Stimulated activated CD4-positive, alpha-beta T cell treated with anti-CD3 and anti-CD28 coated beads, TNF-alpha, amount 100 ng/mL, for 48 hours (primary cell): ENCODE data around the gene FGF14.

ENCODE experiments used
- DNase-seq, 3 donors: peaks; one replicate each; pipeline ENCODE4 v3.0.0-alpha.2; 2020; ENCODE audit warnings: low read depth in 3 of 3

Gene FGF14

DNA sequence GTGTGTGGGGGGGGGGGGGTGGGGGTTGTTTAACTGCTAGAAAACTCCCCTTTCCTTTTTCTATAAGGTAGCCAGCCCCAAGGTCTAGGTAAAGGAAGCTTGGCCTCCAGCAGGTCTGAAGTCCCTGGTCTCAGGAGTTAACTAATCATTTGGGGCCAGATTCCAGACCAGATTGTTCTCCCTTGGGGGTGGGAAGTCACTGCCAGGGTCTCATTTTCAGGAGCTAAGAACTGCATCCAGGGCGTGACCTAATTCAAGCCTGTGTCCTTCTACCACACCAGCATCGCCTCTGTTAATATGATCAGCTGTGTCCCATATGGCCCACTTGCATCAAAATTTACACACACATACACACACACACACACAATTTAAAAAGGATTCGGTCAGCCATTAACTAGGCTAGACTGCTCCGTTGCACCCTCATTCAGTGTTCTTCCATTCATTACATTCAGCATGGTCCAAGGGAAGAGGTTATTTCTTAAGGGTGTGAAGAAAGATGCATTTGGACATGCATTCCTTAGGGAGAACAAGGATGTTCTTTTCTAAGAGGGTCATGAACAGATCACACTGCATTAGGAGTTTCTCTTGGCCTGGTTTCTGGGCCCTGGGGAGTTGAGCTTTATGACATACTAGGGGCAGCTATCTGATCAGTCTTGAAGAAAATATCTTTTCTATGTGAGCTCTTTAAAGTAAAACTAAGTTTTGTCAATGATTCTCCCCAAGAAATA, 91.0 kb downstream of the FGF14 start:
- no peak for DNase-seq

DNA sequence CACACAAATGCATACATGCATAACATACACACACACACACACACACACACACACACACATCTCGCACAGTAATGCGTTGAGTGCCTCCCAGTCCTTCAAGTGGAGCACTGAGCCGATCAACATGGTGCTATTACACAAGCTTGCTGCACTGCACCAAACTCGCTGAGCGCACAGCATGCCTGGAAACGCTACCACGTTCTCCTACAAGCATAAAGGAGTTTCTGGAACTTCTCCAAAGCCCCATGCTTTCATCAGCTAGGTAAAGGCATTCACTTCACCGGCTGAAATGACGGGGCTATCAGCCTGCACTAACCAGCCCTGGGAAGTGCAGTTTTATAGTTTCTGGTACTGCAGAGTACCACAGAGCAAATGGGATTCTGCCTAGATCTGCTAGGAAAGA, 92.7 kb downstream of the FGF14 start:
- DNase-seq = no peak

DNA sequence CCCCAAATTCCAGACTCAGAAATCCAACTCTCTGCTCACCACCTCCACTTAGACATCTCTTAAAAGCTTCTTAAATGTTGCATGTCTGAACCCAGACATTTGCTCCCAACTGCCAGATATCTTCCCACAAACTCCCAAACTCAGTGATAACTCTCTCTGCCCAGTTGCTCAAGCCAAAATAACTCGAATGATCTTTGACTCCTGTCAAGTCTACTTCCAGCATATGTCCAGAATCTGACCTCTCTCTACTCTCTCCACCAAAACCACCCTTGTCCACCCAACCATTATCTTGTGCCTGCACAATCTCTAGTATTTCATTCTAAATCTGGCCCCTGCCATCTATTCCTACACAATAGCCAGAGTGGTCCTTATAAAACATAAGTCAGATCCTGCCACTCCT, 99.3 kb downstream of the FGF14 start:
- DNase-seq = no peak

DNA sequence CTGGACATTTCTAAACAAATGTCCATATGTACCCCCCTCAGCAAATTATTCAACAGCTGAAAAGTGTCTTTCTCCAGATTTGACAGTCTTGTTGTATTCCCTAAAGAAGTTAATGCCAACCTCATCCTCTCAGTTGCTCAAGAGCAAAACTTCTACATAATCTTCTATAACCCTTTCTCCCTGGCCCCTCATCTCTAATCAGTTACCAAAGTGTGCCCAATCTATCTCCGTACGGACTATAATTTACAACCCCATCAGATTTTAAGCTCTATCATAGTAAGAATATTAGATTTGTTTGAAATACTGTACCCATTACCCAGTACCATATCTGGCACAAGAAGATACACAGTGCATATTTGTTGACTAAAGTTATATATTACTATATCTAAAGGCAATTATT, 101.5 kb downstream of the FGF14 start:
- no peak for DNase-seq

DNA sequence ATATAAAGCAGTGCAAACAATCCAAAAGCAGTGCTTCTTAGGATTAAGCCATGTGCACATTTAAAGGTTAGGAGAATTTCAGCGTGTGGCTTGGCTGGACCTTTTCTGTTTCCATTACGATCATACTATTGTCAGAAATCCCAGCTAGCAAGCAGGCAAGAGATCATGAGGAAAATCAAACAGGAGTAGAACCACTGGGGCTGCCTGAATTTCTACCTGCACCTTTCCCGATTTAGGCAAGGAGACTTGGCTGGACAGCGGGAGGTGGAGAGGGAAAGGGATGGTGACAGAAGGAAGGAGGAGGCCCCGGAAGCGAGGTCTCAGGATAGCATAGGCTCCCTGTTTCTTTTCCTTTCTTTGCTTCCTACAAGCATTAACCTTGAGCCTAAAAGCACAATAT, 102.5 kb downstream of the FGF14 start:
- no peak for DNase-seq

DNA sequence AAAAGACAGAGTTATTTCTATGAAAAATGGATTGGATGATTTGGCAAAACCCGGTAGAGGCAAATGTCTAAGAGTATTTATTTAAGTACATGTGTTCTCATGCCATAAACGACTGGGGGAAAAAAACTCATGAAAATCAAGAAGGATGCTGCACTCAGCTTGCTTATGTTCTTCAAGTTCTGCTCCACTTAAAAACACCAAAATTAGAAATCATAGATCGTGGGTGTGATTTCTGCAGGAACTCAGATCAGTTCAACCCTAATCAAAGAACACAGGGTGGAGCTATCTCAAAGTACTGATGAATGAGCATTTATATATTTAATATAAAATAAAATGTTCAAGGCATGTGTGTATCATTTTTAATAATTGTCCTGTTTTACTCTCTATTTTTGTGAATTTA, 103.8 kb downstream of the FGF14 start:
- DNase-seq = no peak

DNA sequence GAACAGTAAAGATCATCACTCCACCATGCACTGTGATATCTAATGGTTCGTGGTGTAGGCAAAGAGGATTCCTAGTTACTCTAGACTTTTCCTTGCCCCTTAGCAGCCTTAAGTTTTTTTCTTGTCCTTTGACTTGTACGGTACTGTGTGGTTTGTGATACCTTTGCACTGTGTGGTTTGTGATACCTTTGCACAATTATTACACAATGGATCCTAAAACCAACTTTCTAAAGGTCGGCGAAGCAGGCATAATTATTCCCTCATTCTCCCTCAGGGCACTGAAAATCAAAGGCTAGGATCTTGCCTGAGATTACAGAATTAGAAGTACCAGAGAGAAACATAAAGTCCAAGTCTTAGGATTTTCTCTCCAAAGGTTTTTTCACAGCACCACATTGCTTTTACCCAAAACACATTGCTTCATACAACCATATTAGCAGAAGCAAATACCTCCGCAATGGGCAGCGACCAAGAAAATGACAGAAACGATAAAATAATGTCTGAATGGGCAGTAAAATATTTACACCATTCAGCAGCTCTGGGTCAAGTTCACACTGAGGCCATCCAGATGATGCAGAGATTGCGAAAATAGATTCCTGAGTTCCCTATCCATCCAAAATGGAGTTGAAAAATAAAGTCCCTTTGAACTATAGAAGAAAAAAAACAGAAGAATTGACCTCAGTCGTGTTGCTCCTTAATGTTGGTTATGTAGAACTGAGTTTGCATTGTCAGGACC, 106.4 kb downstream of the FGF14 start:
- DNase-seq = no peak

DNA sequence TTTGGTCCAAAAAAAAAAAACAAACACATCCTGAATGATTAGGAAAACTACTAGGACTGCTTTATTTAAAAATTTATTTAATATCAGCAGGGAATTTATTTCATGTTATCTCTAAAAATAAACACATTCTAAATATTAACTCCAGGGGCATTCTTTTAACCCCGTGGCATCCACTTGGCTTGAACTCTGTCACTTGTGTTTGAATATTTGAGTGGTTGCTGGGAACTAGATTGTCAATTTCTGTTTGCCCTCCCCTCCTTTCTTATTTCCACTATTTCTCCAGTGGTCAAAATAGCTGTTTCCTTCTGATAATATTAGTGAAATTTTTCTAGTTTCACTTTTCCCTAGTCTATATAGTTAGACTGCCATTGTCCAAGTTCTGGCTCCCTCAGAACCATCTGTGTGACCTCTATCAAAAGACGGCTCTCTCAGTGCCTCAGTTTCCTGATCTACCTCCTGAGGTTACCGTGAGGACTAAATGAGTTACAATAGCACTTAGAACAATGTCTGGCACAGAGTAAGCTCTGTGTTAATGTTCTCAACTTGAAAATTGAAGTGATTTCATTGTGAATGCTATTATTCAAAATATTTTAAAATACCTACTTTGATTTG, 107.3 kb downstream of the FGF14 start:
- no peak for DNase-seq

DNA sequence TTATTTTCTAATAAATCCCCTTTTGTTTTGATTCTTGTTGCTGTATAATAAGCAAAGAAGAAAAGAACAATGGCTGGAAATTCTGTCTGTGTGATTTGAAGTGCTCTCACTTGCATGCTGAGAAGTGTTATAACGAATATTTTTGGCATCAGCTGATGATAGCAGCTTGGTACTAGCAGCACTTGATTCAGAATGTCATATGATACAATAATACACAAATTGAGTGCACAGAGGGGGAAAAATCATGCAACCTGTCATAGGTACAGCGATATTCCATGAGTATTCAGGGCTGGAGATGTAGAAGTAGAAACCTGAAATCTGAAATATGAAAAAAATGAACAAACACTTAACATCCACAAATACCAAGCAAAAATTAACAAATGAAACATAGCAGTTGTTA, 108.1 kb downstream of the FGF14 start:
- DNase-seq = no peak

DNA sequence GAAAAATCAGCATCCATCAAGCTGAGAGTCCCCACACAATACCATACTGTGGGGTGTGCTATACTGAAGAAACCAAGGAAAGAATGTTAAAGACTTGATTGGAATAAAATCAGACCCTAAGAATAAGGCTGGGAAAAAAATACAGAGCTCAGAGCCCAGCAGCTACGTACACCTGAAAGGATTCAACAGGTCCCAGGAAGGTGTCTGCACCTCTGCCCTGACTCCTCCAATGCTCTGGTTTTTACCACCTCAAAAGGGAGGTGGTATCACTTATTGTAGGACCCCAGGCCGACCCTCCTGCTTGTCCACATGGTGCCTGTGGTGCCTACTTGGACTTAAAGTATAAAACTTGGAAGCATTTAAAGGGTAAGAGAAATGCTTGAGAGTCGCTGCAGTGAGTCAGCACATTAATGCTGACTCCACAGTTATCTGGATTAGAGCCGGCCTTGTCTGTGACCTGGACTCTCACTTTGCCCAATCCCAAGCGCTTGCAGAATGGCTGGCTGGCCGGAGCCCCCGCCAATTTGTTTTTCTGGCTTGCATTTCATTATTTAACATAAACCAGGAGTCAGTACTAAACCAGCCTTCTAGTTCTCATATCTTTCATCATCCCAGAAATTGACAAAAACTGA, 110.1 kb downstream of the FGF14 start:
- DNase-seq = no peak

DNA sequence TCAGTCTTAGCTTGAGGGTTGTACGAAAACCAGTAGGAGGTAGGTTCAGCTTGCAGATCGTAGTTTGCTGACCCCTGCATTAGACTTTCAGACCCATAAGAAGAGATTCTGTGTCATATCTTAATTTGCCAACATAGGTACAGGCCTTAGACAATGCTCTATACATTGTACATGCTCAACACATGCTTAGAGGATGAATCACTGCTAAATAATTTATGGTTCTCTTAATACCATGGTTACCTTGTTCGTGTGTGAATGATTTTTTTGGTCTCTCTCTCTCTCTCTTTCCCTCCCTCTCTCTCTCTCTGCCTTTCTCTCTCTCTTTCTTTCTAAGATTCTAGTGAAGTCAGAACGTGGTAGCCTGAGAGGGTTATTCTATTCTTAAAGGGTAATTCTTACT, 112.2 kb downstream of the FGF14 start:
- no peak for DNase-seq

DNA sequence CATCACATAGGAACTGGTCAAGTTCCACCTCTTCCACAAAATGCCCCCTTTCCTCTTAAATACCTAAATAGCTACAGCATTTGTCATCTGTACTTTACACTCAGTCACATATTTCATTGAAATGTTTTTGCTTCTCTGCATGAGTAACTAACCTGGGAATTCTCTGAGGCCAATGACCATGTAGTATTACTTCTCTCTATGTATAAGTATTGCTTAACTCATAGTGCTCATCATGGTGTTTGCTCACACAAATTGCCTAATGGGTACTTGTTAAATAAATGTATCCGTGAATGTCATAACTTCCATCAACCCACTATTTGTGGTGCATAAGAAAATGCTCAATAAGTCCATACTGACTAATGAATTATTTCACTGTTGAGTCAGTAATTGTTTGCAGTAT, 115.5 kb downstream of the FGF14 start:
- no peak for DNase-seq

DNA sequence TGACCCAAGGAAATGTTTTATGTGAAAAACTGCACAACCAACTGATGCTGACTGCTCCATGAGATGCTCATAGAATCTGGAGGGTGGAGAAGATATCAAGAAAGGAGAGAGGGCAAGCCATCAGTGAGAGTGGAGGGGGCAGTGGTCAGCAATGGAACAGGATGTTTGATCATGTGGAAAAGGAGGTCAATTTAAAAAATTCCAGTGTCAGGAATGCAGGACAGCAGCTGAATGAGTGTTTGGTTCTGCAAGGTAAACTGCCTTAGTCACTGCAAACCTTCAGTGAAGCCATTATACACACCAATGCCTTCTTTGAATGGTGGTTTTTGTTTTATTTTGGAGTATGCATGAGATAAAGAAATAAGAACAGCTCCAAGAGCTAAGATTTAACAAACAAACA, 121.5 kb downstream of the FGF14 start:
- no peak for DNase-seq

DNA sequence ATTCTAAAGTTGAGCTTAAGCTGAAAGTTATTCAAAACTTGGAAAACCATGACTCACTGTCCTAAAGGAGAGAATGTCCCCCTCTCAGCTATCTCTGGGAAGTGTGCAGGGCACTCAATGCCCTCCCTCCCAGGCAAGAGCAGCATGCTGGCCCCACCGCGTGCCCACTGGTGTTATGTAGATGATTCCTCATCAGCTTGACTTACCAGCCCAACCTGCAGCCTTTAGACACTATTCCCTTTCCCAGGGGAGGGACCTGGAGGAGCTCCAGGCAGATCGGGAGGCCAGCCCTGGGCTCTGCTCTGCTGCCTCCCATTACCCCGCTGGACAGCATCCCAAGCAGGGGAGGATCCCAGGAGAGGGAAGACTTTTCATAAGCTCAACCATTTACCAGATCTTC, 124.6 kb downstream of the FGF14 start:
- DNase-seq = no peak

DNA sequence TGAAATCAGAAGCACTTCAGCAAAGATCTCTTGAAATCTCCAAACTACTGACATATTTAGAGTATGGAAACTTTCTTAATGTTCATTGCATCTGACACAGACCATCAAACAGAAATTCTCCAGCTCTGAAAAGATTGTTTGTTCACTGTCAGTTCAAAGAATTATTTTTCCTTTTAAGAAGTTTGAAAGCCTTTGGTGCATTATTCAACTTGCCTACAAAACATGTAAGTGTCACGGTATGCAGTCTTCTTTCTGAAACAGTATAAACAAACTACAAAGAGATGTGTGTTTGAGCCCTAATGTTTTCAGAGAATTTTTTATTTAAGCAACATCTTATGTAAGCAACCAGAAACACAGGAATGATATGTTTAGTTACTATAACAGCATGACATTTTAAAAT, 125.4 kb downstream of the FGF14 start:
- DNase-seq = no peak

DNA sequence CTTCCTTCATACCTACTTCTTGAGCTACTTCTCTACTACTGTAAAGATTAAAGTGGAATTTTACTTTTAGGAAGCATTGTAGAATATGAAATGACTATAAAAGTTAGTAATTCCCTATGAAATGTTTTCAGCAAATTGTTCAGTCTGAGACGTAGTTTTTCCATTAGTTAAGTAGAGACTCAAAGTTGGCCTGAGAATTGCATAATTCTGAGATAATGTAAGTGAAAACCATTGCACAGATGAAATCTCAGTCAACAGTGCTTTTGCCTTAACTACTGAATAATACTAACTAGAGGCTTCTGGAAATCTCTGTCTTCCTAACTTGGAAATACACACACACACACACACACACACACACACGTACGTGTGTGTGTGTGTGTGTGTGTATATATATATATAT, 125.9 kb downstream of the FGF14 start:
- no peak for DNase-seq

DNA sequence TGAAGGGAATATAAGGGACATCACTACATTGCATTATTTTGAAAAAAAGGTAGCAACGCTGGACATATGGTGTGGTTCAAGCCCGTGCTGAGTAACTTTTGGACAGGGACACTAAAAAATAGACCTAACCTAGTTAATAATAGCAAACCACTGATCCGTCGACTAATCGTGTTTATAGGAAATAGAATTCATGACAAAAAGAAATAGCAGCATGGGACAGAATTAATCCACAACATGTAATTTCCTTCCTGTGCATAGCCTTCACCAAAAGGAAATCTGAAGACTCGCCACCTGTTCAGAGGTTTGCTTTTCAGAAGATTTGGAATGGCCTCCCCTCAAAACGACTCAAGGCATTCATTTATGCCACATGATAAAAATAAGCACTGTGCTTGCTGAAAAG, 128.7 kb downstream of the FGF14 start:
- no peak for DNase-seq

DNA sequence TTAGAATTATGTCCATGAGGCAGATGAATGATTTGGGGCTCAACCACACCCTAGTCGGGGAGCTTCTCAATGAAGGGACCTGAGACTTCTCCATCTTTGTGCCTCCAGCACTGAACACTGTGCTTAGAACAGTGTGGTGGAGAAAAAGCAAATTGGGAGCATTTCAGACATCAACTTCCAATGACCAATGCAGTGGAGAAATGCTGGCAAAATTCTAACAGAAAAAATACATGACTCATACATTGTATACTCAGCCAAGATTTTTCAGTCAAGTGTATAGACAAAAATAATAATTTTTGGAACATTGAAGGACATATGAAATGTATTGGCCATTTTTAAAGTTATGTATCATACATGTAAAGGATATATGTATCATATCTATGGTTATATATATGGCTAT, 134.7 kb downstream of the FGF14 start:
- DNase-seq = no peak

DNA sequence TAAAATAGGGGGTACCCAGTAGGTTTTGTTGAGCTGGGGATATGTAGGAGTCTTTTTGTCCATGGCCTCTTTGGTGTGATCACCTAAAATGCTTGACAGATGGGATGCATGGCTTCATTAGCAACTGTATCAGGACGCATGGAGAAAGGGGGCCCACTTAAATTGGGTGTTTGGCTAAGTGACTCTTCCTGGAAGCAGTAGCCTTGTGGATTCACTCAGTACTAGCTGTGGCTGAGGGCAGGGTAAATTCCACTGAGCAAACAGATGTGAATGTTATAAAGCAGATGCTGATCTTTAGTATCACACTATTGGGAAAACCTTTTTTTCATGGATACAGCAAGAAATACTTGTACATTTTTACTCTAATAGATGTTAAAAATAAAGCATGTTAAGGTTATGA, 140.0 kb downstream of the FGF14 start:
- no peak for DNase-seq

DNA sequence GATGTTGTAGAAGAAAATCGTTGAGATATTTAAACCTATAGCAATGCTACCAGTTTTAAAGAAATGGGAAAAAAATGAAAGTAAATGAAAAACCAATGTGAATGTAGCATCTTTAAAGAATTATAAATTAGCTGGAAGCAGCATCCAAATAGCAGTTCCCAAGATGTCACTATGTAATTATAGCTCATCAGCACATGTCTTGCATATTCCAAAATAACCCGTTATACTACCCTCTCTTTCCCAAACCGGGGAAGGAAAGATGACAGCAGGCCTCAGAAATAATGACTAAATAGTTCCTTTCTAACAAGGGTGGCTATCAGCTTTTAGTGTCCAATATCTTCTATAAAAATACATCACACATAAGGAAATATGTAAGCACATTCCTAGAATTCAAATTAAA, 140.5 kb downstream of the FGF14 start:
- DNase-seq = no peak

DNA sequence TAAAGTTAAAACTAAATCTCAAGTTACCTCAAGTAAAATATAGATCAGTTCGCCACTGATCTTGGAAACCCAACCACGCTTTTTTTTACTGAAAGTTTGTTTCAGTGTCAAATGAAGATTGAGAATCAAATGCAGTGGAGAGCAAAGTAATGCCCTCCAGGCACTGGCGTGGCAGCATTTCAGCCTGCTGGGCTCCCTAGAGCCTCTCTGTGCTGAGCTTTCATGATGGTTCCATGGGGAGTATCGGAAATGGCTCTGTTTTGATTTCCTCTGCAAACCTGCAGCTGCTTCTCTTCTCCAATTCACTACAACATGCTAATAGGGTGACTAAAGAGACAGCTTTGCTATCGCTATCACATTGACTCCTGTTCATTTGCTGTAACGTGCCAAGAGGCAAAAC, 141.6 kb downstream of the FGF14 start:
- DNase-seq = no peak

DNA sequence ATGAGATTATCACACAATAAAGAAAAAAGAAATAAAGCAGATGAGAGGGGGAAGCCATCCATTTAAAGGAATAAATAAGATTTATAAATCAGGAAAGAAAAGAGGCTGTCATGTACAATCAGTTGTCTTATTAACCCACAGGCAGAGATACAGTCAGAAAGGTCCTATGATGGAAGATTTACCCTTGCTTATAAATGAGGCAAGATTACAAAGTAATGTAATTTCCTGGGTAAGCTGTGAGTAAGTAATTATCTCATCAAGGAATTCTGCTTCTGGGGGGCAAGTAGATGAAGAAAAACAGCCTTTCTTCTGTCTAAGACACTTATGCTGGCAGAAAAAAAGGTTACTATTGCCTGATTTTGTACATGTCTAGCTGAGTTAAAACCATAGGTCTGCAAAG, 146.4 kb downstream of the FGF14 start:
- no peak for DNase-seq

DNA sequence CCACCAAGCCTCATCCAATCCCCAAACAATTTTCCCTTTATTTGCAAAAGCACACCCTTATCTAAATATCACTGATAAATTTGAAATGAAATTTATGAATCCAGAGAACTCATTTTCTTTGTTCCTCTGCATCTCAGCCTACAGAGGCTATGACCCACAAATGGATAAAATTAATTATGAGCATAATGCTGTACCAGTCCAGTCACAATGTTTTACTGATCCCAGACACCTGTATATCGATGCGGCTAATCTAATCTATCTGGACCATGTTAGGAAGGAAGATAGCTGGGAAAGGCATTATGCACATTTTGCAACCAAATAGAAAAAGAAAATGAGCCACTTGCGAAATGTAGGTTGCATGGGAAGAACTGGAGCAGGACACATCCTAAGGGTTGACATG, 150.0 kb downstream of the FGF14 start:
- DNase-seq = no peak
